ENCODE measurements around the gene LY6G6C.

LY6G6C gene

GRCh38 chr6:31676904-31677303 lies 44.6 kb downstream of the LY6G6C start:
- no peak overlapping the region for H3K4me3 ChIP-seq (ENCODE audit: low read length in 2 of 2)

GRCh38 chr6:31676322-31676903 lies 45.1 kb downstream of the LY6G6C start:
- Histone ChIP-seq H3K27me3 (ENCODE audit: control insufficient read depth in 1 of 2, insufficient read depth in 2 of 2, low read length in 2 of 2) (no peaks in the 10 kb centered on the region), H3K27ac (ENCODE audit: low read length) (no peak overlapping the region), H3K36me3 (ENCODE audit: control insufficient read depth in 2 of 2, insufficient read depth in 2 of 2, low read length in 2 of 2) (peaks cover 12 to 13% of the 10 kb centered on the region in 2 donors), H3K9me3 (ENCODE audit: control insufficient read depth in 2 of 2, low read length in 2 of 2) (no peaks in the 10 kb centered on the region), H3K9ac (ENCODE audit: low read length in 2 of 2) (peak overlapping the region; percentile 21 to 25), H3K4me1 (ENCODE audit: control insufficient read depth, insufficient read depth, low read length) (peaks cover 14% of the 10 kb centered on the region), H3K4me3 (ENCODE audit: low read length in 2 of 2) (no peak overlapping the region)

More at GRCh38 chr6:31676904-31677303, 44.6 kb downstream of the LY6G6C start:
- Histone ChIP-seq H3K4me1 (ENCODE audit: control insufficient read depth, insufficient read depth, low read length) (peaks cover 17% of the 10 kb centered on the region), H3K9ac (ENCODE audit: low read length in 2 of 2) (peak overlapping the region; percentile 21 to 25), H3K27me3 (ENCODE audit: control insufficient read depth in 1 of 2, insufficient read depth in 2 of 2, low read length in 2 of 2) (no peaks in the 10 kb centered on the region), H3K36me3 (ENCODE audit: control insufficient read depth in 2 of 2, insufficient read depth in 2 of 2, low read length in 2 of 2) (peaks cover 7 to 9% of the 10 kb centered on the region in 2 donors), H3K27ac (ENCODE audit: low read length) (no peak overlapping the region), H3K9me3 (ENCODE audit: control insufficient read depth in 2 of 2, low read length in 2 of 2) (no peaks in the 10 kb centered on the region)

GRCh38 chr6:31669676-31670075 lies 51.9 kb downstream of the LY6G6C start, which contains the start of gene LY6G5B:
TSS of gene LY6G5B (plus strand) at chr6:31669976. CDS start at chr6:31670951, 975 bp downstream.
- peaks cover 18% of the 10 kb centered on the region for H3K4me1 ChIP-seq (ENCODE audit: control insufficient read depth, insufficient read depth, low read length)
- no peak within 1 kb of the TSS for H3K9ac ChIP-seq (ENCODE audit: low read length in 2 of 2)
- H3K27me3 ChIP-seq (ENCODE audit: control insufficient read depth in 1 of 2, insufficient read depth in 2 of 2, low read length in 2 of 2): no peaks in the 10 kb centered on the region
- no peak within 1 kb of the TSS for H3K4me3 ChIP-seq (ENCODE audit: low read length in 2 of 2)
- no peaks in the 10 kb centered on the region for H3K9me3 ChIP-seq (ENCODE audit: control insufficient read depth in 2 of 2, low read length in 2 of 2)
- H3K27ac ChIP-seq (ENCODE audit: low read length): no peak within 1 kb of the TSS
- H3K36me3 ChIP-seq (ENCODE audit: control insufficient read depth in 2 of 2, insufficient read depth in 2 of 2, low read length in 2 of 2): peaks cover 47 to 53% of the 10 kb centered on the region in 2 donors

Measured in stomach smooth muscle (tissue), 2 donors.